B cell (primary cell): ENCODE data around the gene PSME3. TPM values are rescaled to one million over a fixed set of nuclear protein-coding genes. Genes with fewer than 3 reads are reported as not detected.
"Not testable (repeated sequence)": the region's sequence is repeated elsewhere in the genome, so short reads cannot be mapped to it uniquely, and the experiment has no call there.

Source experiments
- ATAC-seq: fragments of 200-7000 bp; cut with Tn5 transposase; one replicate; pipeline ENCODE4 v1.10.0; 2021; ENCODE audit warnings: low read depth, mild to moderate bottlenecking, moderate number of reproducible peaks, moderate library complexity
- CTCF ChIA-PET: fragments of 350-600 bp; sonication (Branson Sonifier 250); formaldehyde crosslinking; loops from one replicate; lab custom pipeline; 2021; ENCODE audit warnings: antibody characterized with exemption, inconsistent platforms; lab: Charles Lee
- POLR2A ChIA-PET: fragments of 350-600 bp; sonication (Branson Sonifier 250); formaldehyde crosslinking; loops from one replicate; lab custom pipeline; 2021; ENCODE audit warnings: antibody characterized with exemption; lab: Charles Lee
- DNase-seq: peaks from one replicate; pipeline ENCODE4 v3.0.0; 2013
- H2AFZ ChIP-seq: 2 replicates; pipeline ENCODE4 v1.6.1; 2012; ENCODE audit warnings: mild to moderate bottlenecking, low read depth, low read length; ENCODE audit not compliant: insufficient read depth, poor library complexity, severe bottlenecking
- H3K27ac ChIP-seq, 2 donors: 1 replicate in 1 of 2; 2 replicates in 1 of 2; pipeline ENCODE4 v1.5.1; 2012 to 2013; ENCODE audit warnings: low read length in 2 of 2, mild to moderate bottlenecking in 2 of 2, moderate library complexity in 1 of 2
- H3K27me3 ChIP-seq, 4 experiments: fragments of 200-600 bp in 1 of 4; sonication (generic) in 1 of 4; replicated peaks in 1 of 4; 1 replicate in 2 of 4; 2 replicates in 2 of 4; pipeline versions ENCODE4 v1.6.1 to v1.7.0; 2013 to 2016; ENCODE audit warnings: low read length in 3 of 4, mild to moderate bottlenecking in 2 of 4, mixed read lengths in 1 of 4, moderate library complexity in 1 of 4; ENCODE audit not compliant: insufficient read depth in 4 of 4, control insufficient read depth in 3 of 4; ENCODE audit errors: control extremely low read depth in 1 of 4
- H3K36me3 ChIP-seq, 2 experiments: replicated peaks in 1 of 2; 1 replicate in 1 of 2; 2 replicates in 1 of 2; pipeline versions ENCODE4 v1.6.1 to v1.7.1; 2013; ENCODE audit warnings: low read length in 1 of 2; ENCODE audit not compliant: insufficient read depth in 2 of 2, control insufficient read depth in 1 of 2; ENCODE audit errors: control extremely low read depth in 1 of 2, extremely low read depth in 1 of 2
- H3K4me1 ChIP-seq, 2 donors: fragments of 200-600 bp in 1 of 2; sonication (generic) in 1 of 2; 1 replicate in 1 of 2; 2 replicates in 1 of 2; pipeline versions ENCODE4 v1.5.1 to v1.6.1; 2013 to 2017; ENCODE audit warnings: low read length in 2 of 2; ENCODE audit not compliant: control insufficient read depth in 2 of 2, insufficient read depth in 2 of 2
- H3K4me2 ChIP-seq: replicated peaks from 2 replicates; pipeline ENCODE3; 2012; ENCODE audit warnings: mild to moderate bottlenecking, low read depth, low read length; ENCODE audit not compliant: poor library complexity, severe bottlenecking
- H3K4me3 ChIP-seq, 5 experiments: fragments of 200-600 bp in 1 of 5; sonication (generic) in 1 of 5; 1 replicate in 3 of 5; 2 replicates in 2 of 5; pipeline versions ENCODE4 v1.5.1 to v1.7.0; 2011 to 2016; ENCODE audit warnings: low read length in 4 of 5, mild to moderate bottlenecking in 4 of 5, low read depth in 2 of 5, control low read depth in 1 of 5, moderate library complexity in 1 of 5; ENCODE audit not compliant: insufficient read depth in 1 of 5; ENCODE audit errors: control extremely low read depth in 1 of 5, extremely low read depth in 1 of 5
- H3K79me2 ChIP-seq: fragments of 200-600 bp; sonication (generic); one replicate; pipeline ENCODE4 v1.6.0; 2016; ENCODE audit warnings: low read length; ENCODE audit not compliant: control insufficient read depth, insufficient read depth
- H3K9ac ChIP-seq: fragments of 200-600 bp; sonication (generic); 2 replicates; pipeline ENCODE4 v1.6.1; 2017; ENCODE audit warnings: mild to moderate bottlenecking, low read length, moderate library complexity
- H3K9me3 ChIP-seq, 3 donors: one replicate each; pipeline versions ENCODE4 v1.6.1 to v1.7.1; 2013; ENCODE audit warnings: low read length in 2 of 3; ENCODE audit not compliant: control insufficient read depth in 2 of 3, insufficient read depth in 1 of 3; ENCODE audit errors: control extremely low read depth in 1 of 3
- H4K20me1 ChIP-seq: 2 replicates; pipeline ENCODE4 v1.6.0; 2012; ENCODE audit warnings: mild to moderate bottlenecking, low read length; ENCODE audit not compliant: insufficient read depth, control insufficient read depth, poor library complexity, severe bottlenecking
- H3K27ac Mint-ChIP-seq: one replicate; pipeline ENCODE4 v1.8.0; 2021; ENCODE audit warnings: mixed read lengths
- H3K27me3 Mint-ChIP-seq: one replicate; pipeline ENCODE4 v1.8.0; 2021; ENCODE audit warnings: mixed read lengths
- H3K4me1 Mint-ChIP-seq: one replicate; pipeline ENCODE4 v1.8.0; 2021; ENCODE audit warnings: mixed read lengths
- H3K4me3 Mint-ChIP-seq: one replicate; pipeline ENCODE4 v1.8.0; 2021; ENCODE audit warnings: mixed read lengths
- H3K9me3 Mint-ChIP-seq: one replicate; pipeline ENCODE4 v1.8.0; 2022; ENCODE audit warnings: mixed read lengths; ENCODE audit not compliant: insufficient read depth
- CTCF ChIP-seq: fragments of 200-600 bp; IDR thresholded peaks from one replicate; pipeline ENCODE4 v1.8.0; 2022; ENCODE audit warnings: antibody characterized with exemption, mild to moderate bottlenecking
- EZH2 ChIP-seq: IDR thresholded peaks from 2 replicates; pipeline ENCODE4 v1.6.1; 2012; ENCODE audit warnings: borderline replicate concordance, low read depth, mild to moderate bottlenecking, moderate library complexity, low read length; ENCODE audit not compliant: insufficient read depth, poor library complexity, severe bottlenecking
- WGBS: methylation state at CpG from one replicate; pipeline ENCODE4 v1.1.5; 2013; ENCODE audit warnings: missing lambda C conversion rate; ENCODE audit not compliant: insufficient coverage; 5-methylcytosine and 5-hydroxymethylcytosine counted together
- intact Hi-C: fragments of 100-400 bp; cut with micrococcal nuclease; formaldehyde crosslinking; loops from one replicate; pipeline ENCODE4 v1.10.0; 2022
- polyA plus RNA-seq: library from polyadenylated mRNA; depleted of rRNA; stranded (reverse); fragments of >200 nt; gene quantifications from 2 replicates; pipeline ENCODE4 v1.2.3, GENCODE V29; 2012
- total RNA-seq, 2 donors: library from RNA; stranded (reverse); fragments of 120-200 nt in 1 of 2; gene quantifications; 1 replicate in 1 of 2; 2 replicates in 1 of 2; pipeline versions ENCODE4 v1.2.3 to v1.2.4, GENCODE V29; 2013 to 2022

Gene PSME3
- total and polyA plus RNA-seq, 2 donors (not counting 1 experiment from before 2014, with no cell fraction given), result 43.4 to 76.2 TPM

- Histone ChIP-seq H4K20me1 (no peaks in the 10 kb centered on the region), H3K27ac (no peak overlapping the region), H3K79me2 (no peaks in the 10 kb centered on the region), H3K9ac (no peak overlapping the region), H2AFZ (no peak overlapping the region), H3K4me3 (no peak overlapping the region), H3K27me3 (peaks cover 0 to 6% (median 0%) of the 10 kb centered on the region in 4 experiments), H3K4me1 (no peaks in the 10 kb centered on the region), H3K9me3 (no peaks in the 10 kb centered on the region), H3K4me2 (no peak overlapping the region), H3K36me3 (no peaks in the 10 kb centered on the region)
- Mint-ChIP-seq H3K27me3 (no peaks in the 10 kb centered on the region), H3K4me1 (no peaks in the 10 kb centered on the region), H3K9me3 (no peaks in the 10 kb centered on the region), H3K4me3 (no peak overlapping the region), H3K27ac (no peak overlapping the region)
- no peak for DNase-seq
- ChIA-PET POLR2A (interaction anchor here (0.6 kb wide), 1 partner anchor 99 kb away, joined by 7 read pairs; no protein-coding TSS in a partner anchor), CTCF (no interaction called here)
- WGBS, result 72% methylated on average over 8 of the region's 8 CpGs
- ATAC-seq, result no peak
- intact Hi-C loops, result no loop called here
- TF ChIP-seq EZH2, result no peak
- no peak for TF ChIP-seq CTCF
Observed at GRCh38 chr17:42855048-42855596, 21.9 kb downstream of the PSME3 start.

- H3K4me3 Mint-ChIP-seq, H3K27ac ChIP-seq, H3K9me3 Mint-ChIP-seq, CTCF ChIA-PET, POLR2A ChIA-PET, H2AFZ ChIP-seq, H3K27me3 Mint-ChIP-seq, H3K4me2 ChIP-seq, H4K20me1 ChIP-seq, intact Hi-C loops, H3K9me3 ChIP-seq, H3K9ac ChIP-seq, H3K4me3 ChIP-seq, H3K79me2 ChIP-seq, H3K36me3 ChIP-seq, H3K4me1 ChIP-seq, ATAC-seq, H3K4me1 Mint-ChIP-seq, H3K27me3 ChIP-seq, H3K27ac Mint-ChIP-seq, DNase-seq: not testable (repeated sequence)
- 100% methylated on average over 4 of the region's 8 CpGs for WGBS
Observed at GRCh38 chr17:42856093-42856492, 22.9 kb downstream of the PSME3 start.

DNA sequence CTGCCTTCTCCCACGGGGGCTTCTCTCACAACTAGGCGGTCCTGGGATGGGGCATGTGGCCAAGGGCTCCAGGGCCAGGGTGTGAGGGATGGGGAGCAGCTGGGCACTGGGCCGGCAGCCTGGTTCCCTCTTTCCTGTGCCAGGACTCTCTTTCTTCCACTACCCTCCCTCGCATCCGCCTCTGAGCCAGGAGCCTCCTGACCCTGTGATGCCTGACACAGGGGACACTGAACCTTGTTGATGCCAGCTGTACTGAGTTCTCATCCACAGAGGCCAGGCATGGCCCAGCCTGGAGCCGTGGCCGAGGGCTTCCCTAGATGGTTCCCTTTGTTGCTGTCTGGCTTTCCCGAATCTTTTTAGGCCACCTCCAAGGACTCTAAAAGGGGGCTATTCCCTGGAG lies 23.3 kb downstream of the PSME3 start:
- ATAC-seq, H3K9ac ChIP-seq, H3K9me3 ChIP-seq, H3K4me3 ChIP-seq, CTCF ChIA-PET, H2AFZ ChIP-seq, intact Hi-C loops, POLR2A ChIA-PET, DNase-seq, H3K4me2 ChIP-seq, H3K27ac Mint-ChIP-seq, H3K9me3 Mint-ChIP-seq, H3K27ac ChIP-seq, H3K27me3 ChIP-seq, H3K4me1 Mint-ChIP-seq, H3K36me3 ChIP-seq, H3K4me3 Mint-ChIP-seq, H3K79me2 ChIP-seq, H3K4me1 ChIP-seq, H4K20me1 ChIP-seq, H3K27me3 Mint-ChIP-seq: not testable (repeated sequence)
- 93% methylated on average over 5 of the region's 8 CpGs for WGBS
